ENCODE data around the gene IQSEC3.

The IQSEC3 gene

GRCh38 chr12:144650-145284, 78.2 kb downstream of the IQSEC3 start:
- no peak for DNase-seq

DNA sequence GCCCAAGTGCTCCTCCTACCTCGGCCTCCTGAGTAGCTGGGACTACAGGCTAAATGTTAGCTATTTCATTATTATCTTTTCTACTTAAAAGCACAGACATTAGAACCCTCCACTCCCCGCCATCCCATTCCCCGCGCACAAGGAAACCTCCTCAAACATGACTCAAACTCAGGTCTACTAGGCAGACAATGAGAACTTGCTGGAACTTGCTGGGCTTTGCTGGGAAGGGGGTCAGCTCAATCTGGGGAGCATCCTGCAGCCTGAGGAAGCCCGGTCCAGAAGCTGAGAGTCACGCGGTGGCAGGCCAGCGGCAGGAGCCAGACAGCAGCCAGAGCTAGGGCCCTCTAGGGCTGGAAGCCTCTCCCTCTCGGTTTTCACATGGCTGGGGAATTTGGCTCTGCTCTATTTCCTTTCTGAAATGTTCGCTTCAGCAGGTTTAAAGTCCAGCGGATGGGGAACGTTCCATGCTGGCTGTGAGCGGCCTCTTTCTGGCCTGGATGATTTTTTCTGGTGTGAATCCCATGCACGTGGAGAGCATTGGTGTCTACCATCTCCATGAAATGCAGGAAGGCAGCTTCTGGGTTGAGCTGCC, 78.9 kb downstream of the IQSEC3 start:
- DNase-seq, result no peak

- no peak for DNase-seq
Measured at GRCh38 chr12:147242-147641, 80.7 kb downstream of the IQSEC3 start.

- DNase-seq, result no peak
Measured at GRCh38 chr12:148676-149416, 82.3 kb downstream of the IQSEC3 start.

DNA sequence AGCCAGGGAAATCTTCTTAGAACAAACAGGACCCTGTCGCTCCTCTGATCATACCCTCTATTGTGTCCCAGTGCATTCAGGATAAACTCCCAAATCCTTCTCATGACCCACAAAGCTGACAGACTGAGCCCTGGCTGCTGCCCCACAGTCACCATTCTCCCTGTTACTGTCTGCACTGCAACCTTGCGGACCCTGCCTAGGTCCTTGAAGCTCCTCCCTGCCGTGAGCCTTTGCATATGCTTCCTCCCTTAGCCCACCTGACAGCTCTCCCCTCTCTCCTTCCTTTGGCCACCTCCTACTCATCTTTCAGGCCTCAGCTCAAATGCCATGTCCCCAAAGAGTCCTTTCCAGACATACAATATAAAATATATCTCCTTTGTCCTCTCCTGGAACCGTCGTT, 85.0 kb downstream of the IQSEC3 start:
- no peak for DNase-seq

GRCh38 chr12:152440-152839, 85.9 kb downstream of the IQSEC3 start:
- DNase-seq, result no peak

GRCh38 chr12:153080-153746, 86.6 kb downstream of the IQSEC3 start:
- peak; percentile 88 for DNase-seq

DNA sequence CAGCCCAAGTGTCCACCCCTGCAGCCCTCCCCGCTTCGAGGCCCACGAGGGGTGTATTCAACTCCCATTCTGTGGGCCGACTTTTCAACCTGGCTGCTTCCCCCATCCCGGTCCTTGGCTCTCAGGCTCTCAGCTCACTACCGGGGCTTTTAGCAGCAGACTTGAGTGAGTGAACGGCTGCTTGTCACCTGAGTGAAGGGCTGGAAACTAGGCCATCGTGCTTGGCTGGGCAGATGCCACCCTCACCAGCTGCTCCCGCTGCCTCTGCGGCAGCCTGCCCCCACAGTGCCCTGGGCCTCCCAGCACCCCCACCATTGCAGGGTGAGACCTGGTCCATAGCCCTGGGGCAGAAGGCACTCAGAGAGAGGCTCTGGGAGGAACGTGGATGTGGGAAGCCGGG, 87.5 kb downstream of the IQSEC3 start:
- no peak for DNase-seq

DNA sequence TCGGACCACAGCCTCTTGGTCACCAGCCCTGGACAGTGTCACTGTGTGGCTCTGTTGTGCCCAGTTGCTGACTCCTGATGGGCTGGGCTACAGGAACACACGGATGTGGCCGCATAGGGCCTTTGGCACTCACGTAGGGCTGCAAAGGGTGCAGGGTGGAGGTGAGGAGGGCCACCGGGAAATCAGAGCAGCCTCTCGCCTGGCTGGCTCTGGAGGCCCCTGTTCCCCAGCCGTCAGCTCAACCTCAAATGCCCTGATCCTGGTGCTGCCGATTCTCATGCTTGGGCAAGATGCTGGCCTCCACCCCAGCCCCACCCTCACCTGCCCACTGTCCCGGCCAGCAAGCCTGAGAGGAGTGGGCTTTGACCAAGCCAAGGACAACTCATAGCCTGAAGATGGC, 88.4 kb downstream of the IQSEC3 start:
- DNase-seq, result no peak

GRCh38 chr12:155646-156045, 89.1 kb downstream of the IQSEC3 start:
- DNase-seq, result no peak

DNA sequence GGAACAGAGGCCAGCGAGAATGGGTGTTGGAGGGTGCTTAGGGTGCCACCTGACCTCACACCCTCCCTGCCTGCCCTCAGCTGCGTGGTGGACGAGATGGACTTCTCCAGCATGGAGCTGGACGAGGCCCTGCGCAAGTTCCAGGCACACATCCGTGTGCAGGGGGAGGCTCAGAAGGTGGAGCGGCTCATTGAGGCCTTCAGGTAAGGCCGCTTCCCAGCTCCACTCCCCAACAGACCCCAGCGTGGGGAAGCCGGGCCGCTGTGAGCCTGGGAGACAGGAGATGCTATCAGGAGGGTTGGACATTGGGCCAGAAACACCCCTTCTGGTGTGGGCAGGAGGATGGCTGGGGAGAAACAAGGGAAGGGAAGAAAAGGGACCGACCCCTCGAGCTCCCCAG, 90.4 kb downstream of the IQSEC3 start:
- DNase-seq, result no peak

GRCh38 chr12:157644-158043, 91.1 kb downstream of the IQSEC3 start:
- DNase-seq, result no peak

- no peak for DNase-seq
Measured at GRCh38 chr12:159156-159782, 92.7 kb downstream of the IQSEC3 start.

DNA sequence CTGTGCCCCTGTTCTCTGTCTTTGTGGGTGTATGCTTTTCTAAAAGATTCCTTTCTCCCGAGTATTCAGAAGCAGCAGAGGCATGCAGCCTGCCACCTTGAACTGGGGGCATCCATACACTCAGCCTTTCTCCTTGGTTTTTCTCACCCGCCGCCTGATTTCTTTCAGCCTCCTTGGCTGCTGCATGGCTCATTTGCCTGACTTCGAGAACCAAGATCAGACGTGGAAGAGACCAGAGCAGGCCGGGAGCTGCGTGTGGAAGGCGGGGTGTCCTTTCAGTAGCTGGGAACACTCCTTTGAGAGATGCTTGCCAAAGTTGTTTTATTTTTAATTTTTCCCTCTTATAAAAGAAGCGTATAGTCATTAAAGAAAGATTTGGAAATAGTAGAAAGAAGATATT, 94.3 kb downstream of the IQSEC3 start:
- DNase-seq, result no peak

GRCh38 chr12:161823-162222, 95.3 kb downstream of the IQSEC3 start:
- no peak for DNase-seq

DNA sequence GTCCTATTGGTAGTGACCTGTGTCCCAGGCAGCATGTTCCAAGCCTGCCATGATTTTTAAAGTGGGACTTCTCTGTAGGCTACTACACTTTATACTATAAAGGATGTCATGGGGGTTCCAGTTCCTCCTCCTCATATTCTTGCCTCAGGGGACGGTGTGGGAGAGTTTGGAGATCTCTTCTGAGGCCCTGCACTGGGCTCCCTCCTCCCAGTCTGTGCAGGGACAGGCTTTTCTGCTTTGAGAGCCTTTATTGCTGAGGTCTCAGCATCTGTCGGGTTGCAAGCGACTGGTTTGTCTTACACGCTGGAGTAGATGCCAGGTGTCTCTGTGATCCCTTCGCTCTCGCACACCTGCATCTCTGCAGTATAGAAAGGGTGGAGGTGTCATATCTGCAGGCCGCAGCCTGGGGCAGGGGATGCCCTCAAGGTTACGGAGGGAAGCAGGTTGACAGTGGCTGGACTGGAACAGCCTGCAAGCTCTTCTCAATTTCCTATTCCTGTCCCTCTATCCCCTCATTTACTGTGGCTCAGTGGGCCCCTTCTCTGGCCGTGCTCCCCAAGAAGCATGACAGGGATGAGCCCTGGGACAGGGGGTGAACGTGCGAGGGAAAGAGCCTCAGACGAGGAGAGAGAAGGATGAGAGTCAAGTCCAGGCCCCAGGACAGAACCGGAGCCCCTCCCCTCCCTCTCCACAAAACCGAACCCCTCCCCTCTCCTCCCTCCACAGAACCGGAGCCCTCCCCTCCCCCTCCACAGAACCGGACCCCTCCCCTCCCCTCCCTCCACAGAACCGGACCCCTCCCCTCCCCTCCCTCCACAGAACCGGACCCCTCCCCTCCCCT, 96.1 kb downstream of the IQSEC3 start:
- DNase-seq, result no peak

DNA sequence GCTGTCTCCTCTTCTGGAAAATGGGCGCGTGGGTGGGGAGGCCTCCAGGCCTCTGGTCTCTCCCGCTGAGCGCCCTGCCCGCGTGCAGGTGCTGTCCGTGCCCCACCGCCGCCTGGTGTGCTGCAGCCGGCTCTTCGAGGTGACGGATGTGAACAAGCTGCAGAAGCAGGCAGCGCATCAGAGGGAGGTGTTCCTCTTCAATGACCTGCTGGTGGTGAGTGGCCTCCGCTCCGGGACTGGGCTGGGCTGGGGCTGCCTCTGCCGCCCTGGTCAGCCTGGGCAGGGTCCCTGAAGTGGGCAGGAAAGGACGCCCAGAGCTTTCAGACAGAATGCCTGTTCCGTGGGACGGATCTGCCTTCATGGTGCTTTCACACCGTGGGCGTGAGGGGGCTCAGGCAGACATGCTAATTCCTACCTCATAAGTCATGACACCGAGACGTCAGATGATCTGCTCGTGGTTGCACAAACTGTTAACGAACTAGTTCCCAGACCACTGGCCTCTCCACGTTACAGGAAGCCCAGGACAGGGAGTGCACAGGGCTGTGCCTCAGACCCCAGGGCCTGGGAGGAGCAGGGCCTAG, 96.9 kb downstream of the IQSEC3 start:
- DNase-seq, result no peak

DNA sequence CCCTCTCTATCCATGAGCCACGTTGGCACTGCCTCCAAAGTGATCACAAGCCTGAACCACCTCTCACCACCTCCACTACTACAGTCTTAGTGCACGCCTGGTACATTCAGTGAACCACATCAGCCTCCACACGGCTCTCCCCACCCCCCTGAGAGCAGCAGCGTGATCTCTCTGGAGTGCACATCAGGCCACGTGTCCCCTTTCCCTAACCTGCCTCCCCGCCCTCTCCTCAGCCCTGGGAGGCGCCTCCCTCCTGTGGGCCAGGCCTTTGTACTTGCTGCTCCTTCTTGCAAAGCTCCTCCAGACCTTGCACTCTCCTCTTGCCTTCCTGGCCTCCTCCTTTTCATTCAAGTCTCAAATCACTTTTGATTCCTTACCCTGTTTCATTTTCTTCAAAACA, 97.6 kb downstream of the IQSEC3 start:
- no peak for DNase-seq

GRCh38 chr12:165862-166368, 99.3 kb downstream of the IQSEC3 start:
- no peak for DNase-seq

- DNase-seq, result no peak
Measured at GRCh38 chr12:166425-167075, 100.0 kb downstream of the IQSEC3 start.

DNA sequence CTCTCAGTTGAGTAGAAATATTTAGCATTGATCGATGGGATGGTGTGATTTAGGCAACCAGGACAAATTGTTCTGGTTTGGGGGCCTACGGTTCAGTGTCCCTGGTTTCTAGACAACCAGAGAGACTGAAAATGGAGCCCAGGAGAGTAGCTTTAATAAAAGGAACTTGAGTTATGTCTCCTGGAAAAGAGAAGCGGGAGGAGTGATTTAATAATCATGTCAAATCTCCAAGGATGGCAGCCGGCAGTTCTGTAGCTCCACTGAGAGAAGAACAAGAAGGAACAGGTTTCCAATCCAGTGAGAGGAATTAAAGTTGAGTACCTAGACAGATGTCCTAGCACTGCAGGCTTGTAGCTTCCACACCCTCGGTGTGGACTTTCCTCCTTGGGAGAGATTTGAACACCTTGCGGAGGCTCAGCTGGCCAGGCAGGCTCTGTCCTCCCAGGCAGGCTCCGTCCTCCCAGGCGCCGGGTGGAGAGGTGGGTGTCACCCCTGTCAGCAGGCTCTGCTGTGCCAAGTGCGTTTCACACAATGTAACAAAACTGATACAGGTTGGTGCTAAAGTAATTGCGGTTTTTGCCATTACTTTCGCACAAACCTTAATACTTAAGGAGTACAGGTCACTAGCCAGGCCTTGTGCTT, 101.5 kb downstream of the IQSEC3 start:
- no peak for DNase-seq
